ENCODE results near the gene SLC5A11.
"Not testable (repeated sequence)": the region's sequence is repeated elsewhere in the genome, so short reads cannot be mapped to it uniquely, and the experiment has no call there.

Gene SLC5A11

GRCh38 chr16:24834459-24835335 lies 11.1 kb upstream of the SLC5A11 start:
- DNase-seq (ENCODE audit: low read depth in 3 of 3, low spot score in 1 of 3): no peak

- no peak for DNase-seq (ENCODE audit: low read depth in 3 of 3, low spot score in 1 of 3)
Measured at GRCh38 chr16:24836836-24837235, 8.9 kb upstream of the SLC5A11 start.

DNA sequence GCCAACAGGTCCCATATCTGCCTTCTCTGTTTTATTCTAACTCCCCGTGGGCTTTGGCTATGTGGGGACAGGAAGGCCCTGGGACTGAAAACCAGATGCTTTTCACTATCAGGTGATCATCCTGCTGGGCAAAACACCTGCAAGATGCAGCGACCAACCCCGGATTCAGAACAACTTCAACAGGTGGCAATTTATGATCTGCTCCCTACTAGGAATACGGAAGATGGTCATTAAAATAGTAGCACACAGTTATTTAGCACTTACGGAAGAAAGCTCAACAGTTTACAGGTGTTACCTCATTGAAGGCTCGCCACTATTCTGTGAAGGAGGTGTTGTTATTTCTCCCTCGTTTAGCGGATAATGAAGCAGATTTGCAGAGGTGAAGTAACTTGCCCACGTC lies 7.8 kb upstream of the SLC5A11 start:
- no peak for DNase-seq (ENCODE audit: low read depth in 3 of 3, low spot score in 1 of 3)

- DNase-seq (ENCODE audit: low read depth in 3 of 3, low spot score in 1 of 3): no peak
Measured at GRCh38 chr16:24838554-24839266, 7.1 kb upstream of the SLC5A11 start.

GRCh38 chr16:24839347-24839972 lies 6.3 kb upstream of the SLC5A11 start:
- DNase-seq (ENCODE audit: low read depth in 3 of 3, low spot score in 1 of 3): no peak

DNA sequence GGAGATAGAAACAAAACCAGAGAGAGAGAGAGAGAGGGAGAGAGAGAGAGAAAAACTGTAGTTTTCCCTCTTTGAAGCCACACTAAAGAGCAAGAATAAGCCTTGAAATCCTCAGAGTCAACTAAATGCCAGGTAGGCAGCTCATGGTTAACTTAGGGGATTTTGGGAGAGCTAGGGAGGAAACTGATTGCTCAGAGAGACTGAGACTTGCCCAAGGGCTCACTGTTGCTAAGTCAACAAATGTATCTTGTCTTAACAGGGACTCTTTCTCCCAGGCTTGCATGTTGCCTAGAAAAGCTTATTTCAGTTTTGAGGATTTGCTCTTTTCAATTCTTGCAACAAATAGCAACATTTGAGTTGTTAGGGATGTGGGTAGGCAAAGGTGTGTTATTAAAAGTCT lies 4.5 kb upstream of the SLC5A11 start:
- DNase-seq (ENCODE audit: low read depth in 3 of 3, low spot score in 1 of 3): no peak

DNA sequence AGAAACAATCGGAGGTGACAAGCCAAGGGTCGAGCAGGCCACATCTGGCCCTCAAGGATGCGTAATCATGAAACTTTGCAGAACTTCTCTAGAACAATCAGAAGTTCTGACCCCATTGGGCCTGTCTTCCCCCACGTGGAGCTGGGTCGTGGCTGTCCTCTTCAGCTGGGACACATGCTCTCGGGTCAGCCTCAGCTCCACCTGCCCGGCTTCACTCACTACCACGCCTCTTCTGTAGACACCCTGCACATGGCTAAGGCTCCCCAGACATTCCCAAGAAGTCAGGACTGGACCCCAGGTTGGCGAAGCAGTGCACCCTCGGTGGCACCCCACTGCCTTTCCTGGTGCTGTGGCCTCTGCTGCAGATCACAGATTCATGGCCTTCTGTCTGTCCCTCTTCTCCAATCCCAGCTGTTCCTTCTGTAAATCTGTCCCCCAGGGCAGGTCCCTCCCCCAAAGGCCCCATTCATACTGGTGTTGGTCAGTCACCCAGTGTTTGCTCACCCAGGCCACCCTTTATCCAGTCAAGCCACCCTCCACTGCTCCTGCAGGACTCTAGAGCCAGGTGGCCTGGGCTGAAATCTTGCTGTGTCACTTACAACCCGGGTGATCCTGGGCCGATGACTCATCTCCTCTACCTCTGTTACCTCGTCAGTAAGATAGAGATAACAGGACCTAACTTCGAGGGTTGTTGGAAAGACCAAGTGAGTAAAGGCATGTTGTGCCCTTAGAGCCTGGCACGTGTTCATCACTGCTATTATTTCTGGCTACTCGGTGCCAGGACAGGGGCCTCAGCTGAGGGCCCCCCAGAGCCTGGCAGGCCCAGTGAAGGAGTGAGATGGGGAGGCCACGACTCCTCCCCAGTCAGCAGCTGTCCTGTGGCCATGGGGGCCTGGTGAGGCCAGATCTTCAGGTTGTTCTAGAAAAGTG lies 1.4 kb upstream of the SLC5A11 start:
- DNase-seq (ENCODE audit: low read depth in 3 of 3, low spot score in 1 of 3): no peak

GRCh38 chr16:24845031-24845365 lies 765 bp upstream of the SLC5A11 start:
- DNase-seq (ENCODE audit: low read depth in 3 of 3, low spot score in 1 of 3): not testable (repeated sequence)

DNA sequence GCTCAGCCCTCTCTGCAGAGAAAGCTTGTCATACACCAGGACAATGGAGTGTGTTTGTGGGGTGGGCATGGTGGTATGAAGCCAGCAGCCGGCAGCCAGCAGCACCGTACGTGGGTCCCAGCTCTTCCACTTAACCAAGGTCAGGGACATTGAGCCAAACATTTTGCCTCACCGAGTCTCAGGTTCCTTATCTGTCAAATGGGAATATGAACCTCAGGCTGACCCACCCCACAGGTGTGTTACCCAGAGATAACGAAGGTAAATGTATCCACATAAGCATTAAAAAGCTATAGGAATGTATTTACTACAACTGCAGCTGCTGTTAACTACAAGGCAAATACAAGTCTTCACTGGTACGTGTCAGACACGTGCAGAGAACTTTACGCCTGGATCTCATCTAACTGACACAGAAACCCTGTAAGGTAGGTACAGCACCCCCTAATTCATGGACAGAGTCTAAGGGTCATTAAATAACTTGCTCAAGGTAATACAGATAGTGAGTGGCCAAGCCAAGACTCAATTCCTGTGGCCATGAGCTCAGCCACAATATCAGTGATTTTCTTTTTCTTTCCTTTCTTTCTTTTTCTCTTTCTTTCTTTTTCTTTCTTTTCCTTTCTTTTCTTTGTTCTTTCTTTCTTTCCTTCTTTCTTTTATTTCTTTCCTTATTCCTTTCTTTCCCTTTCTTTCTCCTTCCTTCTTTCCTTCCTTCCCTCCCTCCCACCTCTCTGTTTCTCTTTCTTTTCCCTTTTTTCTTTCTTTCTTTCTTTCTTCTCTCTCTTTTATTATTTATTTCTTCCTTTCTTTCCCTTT lies 990 bp downstream of the SLC5A11 start:
- no peak for DNase-seq (ENCODE audit: low read depth in 3 of 3, low spot score in 1 of 3)

- DNase-seq (ENCODE audit: low read depth in 3 of 3, low spot score in 1 of 3): no peak
Measured at GRCh38 chr16:24847358-24847664, 1.5 kb downstream of the SLC5A11 start.

DNA sequence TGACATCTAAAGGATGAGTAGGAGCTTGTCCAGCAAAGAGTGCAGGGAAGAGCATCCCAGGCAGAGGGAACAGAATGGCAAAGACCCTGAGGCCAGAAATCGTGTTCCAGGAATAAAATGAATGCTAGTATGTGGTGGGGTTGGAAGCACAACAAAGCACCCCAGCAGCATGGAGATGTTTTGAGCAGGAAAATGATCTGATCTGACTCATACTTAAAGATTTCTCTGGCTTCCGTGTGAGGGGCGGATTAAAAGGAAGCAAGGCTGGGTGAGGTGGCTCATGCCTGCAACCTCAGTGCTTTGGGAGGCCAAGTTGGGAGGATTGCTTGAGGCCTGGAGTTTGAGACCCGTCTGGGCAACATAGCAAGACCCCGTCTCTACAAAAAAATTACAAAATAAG lies 2.3 kb downstream of the SLC5A11 start:
- DNase-seq (ENCODE audit: low read depth in 3 of 3, low spot score in 1 of 3): no peak

DNA sequence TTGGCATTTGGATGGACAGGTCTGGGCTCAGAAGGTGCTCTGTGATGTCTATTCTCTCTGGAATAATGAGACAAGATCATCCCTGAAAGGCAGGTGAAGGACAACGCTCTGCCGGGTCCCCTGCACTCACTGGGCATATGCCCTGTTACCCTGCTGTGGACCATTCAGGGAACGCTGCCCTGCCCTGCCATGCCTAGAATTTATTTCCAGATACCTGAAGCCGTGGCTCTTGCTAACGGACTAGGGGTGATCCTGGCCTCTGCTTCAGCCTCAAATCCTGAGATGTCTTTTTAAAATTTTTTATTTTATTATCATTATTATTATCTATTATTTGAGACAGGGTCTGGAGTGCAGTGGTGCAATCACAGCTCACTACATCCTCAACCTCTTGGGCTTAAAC lies 3.9 kb downstream of the SLC5A11 start:
- no peak for DNase-seq (ENCODE audit: low read depth in 3 of 3, low spot score in 1 of 3)

- DNase-seq (ENCODE audit: low read depth in 3 of 3, low spot score in 1 of 3): no peak
Measured at GRCh38 chr16:24850289-24850938, 4.7 kb downstream of the SLC5A11 start.

- DNase-seq (ENCODE audit: low read depth in 3 of 3, low spot score in 1 of 3): no peak
Measured at GRCh38 chr16:24851700-24852099, 5.9 kb downstream of the SLC5A11 start.

DNA sequence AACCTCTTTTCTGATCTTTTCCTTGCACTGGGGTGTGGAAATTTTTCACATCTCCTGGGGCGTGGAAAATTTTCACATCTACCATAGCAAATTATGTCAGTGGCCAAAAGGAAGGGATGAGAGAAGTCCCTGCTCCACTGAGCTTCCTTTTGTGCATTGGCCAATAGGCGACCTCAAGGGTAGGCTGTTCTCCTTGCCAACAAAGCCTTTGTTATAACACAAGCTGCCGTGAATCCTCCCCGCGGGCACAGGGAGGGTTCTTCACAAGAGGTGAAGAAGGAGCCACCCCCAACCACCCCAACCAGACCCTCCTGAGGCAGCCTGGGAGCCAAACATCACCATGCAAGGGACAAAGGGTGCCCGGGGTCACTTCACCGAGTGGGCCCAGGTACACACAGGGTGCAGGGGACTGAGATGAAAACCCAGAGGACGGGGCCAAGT lies 6.5 kb downstream of the SLC5A11 start:
- DNase-seq (ENCODE audit: low read depth in 3 of 3, low spot score in 1 of 3): no peak

- DNase-seq (ENCODE audit: low read depth in 3 of 3, low spot score in 1 of 3): no peak
Measured at GRCh38 chr16:24853169-24853824, 7.5 kb downstream of the SLC5A11 start.

DNA sequence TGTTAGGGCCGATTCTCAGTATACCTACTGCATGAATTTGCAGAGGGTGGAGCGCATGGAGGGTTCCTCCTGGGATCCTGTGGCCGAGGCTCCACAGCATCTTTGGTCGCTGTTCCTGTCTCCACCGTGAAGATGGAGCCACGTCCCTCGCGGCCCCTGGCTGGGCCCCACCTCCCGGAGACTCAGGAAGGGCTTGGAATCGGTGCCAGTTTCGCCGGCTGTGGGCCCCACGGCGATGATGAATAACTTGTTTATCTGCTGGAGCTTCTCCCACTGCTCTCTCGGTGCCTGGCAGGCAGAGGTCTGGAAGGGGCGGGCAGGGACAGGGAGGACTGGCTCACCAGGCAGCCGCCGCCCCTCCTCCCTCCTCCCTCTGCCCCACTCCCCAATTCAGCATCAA lies 8.1 kb downstream of the SLC5A11 start:
- no peak for DNase-seq (ENCODE audit: low read depth in 3 of 3, low spot score in 1 of 3)

- no peak for DNase-seq (ENCODE audit: low read depth in 3 of 3, low spot score in 1 of 3)
Measured at GRCh38 chr16:24854607-24855171, 8.9 kb downstream of the SLC5A11 start.

- no peak for DNase-seq (ENCODE audit: low read depth in 3 of 3, low spot score in 1 of 3)
Measured at GRCh38 chr16:24855678-24856077, 9.9 kb downstream of the SLC5A11 start.

All from stimulated activated CD4-positive, alpha-beta T cell treated with anti-CD3 and anti-CD28 coated beads, TNF-alpha, amount 100 ng/mL, for 1 hour (primary cell).